Pancreas (tissue), 10 donors: ENCODE results near the gene ACSM2A. TPM values are rescaled to one million over a fixed set of nuclear protein-coding genes. Genes with fewer than 3 reads are reported as not detected.
A peak's percentile ranks its signal among the peaks of the same experiment; 100 is the strongest.
"Not testable (repeated sequence)": the region's sequence is repeated elsewhere in the genome, so short reads cannot be mapped to it uniquely, and the experiment has no call there.

ENCODE experiments used
- ATAC-seq, 4 donors: fragments of 200-7000 bp; cut with Tn5 transposase; one replicate each; pipeline versions ENCODE4 v1.8.0 to v1.9.1; 2020; ENCODE audit warnings: mild to moderate bottlenecking in 4 of 4, moderate library complexity in 4 of 4
- DNase-seq, 6 donors: peaks; one replicate each; pipeline ENCODE4 v3.0.0-alpha.2; 2020
- FAIRE-seq: peaks from 2 replicates; lab custom pipeline; 2012; peaks lifted over from hg19 to GRCh38; lab: Jason Lieb, UNC
- H3K27ac ChIP-seq, 4 donors: fragments of 200-600 bp; sonication (generic); 1 replicate in 3 of 4; 2 replicates in 1 of 4; pipeline versions ENCODE4 v1.5.0 to v1.8.0; 2020
- H3K27me3 ChIP-seq, 4 donors: fragments of 200-600 bp; one replicate each; pipeline ENCODE4 v1.8.0; 2021
- H3K36me3 ChIP-seq, 3 donors: fragments of 200-600 bp; sonication (generic) in 1 of 3; one replicate each; pipeline versions ENCODE4 v1.5.0 to v1.8.0; 2020 to 2021
- H3K4me1 ChIP-seq, 3 donors: fragments of 200-600 bp; one replicate each; pipeline ENCODE4 v1.8.0; 2021
- H3K4me3 ChIP-seq, 4 donors: fragments of 200-600 bp; sonication (generic) in 2 of 4; one replicate each; pipeline versions ENCODE4 v1.5.0 to v1.8.0; 2020 to 2021
- H3K9me3 ChIP-seq, 4 donors: fragments of 200-600 bp; one replicate each; pipeline ENCODE4 v1.8.0; 2021
- WGBS, 2 donors: extraction: QIAGEN DNeasy Blood & Tissue Kit; methylation state at CpG; one replicate each; pipeline ENCODE4 v1.1.7; 2013; 5-methylcytosine and 5-hydroxymethylcytosine counted together
- intact Hi-C, 3 donors: fragments of 100-400 bp; cut with DNase I; formaldehyde crosslinking; loops; one replicate each; pipeline versions ENCODE4 v1.11.1 to v1.14.2; 2022
- polyA plus RNA-seq, 2 donors: library from polyadenylated mRNA; stranded (reverse); fragments of 200-250 nt; gene quantifications; one replicate each; pipeline ENCODE4 v1.2.3, GENCODE V29; 2013
- total RNA-seq, 6 donors: library from RNA; stranded (reverse); fragmentation: NEBNext Ultra II Directional in 4 of 6; extraction: Animal tissue kit (Norgen Biotek cat#: 25700) in 4 of 6; gene quantifications; one replicate each; pipeline versions ENCODE4 v1.2.1 to v1.2.4, GENCODE V29; 2021 to 2023
- TF ChIP-seq, protein P1 (sequence below), 4 donors: fragments of 200-600 bp; sonication (generic) in 3 of 4; IDR thresholded peaks; one replicate each; pipeline versions ENCODE4 v1.5.0 to v1.8.0; 2021; ENCODE audit warnings: antibody characterized with exemption in 4 of 4
- donor health status: healthy with polysubstance abuse.
- donor health status: DM: no; HTN: no; CAD: no; lungs with moderate emphysema.
- donor health status: DM: no; HTN: no; CAD: no.
- donor health status: control.
- donor health status: control.
- donor health status: Bipolar disorder and iron deficiency.
- donor health status: DM: yes; HTN: yes; CAD: no.
- donor health status: DM: no; HTN: no; CAD: no.
- donor health status: DM: no; HTN: no; CAD: no.
- donor health status: DM: yes; HTN: yes; CAD: no.

Gene ACSM2A
- total and polyA plus RNA-seq, 8 donors = 0.28 to 0.56 TPM; not detected in 6

DNA sequence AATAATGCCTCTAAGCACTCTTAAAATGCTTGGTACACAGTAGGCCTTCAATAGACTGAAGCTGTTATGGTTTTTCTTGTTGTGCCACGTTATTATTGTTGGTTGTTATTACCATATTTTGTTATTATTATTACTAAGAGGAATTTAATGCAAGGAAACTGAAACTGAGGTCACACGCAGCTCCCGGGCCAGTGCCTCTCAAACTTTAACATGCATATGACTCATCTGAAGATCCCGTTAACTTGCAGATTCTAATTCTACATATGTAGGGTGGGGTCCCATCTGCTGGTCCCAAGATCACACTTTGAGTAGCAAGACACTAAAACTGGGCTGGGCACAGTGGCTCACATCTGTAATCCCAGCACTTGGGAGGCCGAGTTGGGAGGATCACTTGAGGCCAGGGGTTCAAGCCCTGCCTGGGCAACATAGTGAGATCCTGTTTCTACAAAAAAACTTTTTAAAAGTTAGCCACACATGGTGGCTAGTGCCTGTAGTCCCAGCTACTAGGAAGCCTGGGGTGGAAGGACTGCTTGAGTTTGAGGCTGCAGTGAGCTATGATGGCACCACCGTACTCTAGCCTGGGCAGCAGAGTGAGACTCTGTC is 41.1 kb upstream of the ACSM2A start:
- Histone ChIP-seq H3K27me3 (no peaks in the 10 kb centered on the region), H3K4me1 (no peaks in the 10 kb centered on the region), H3K4me3 (no peak overlapping the region), H3K27ac (no peak overlapping the region), H3K9me3 (no peaks in the 10 kb centered on the region), H3K36me3 (no peaks in the 10 kb centered on the region)
- FAIRE-seq = no peak
- 84 to 90% methylated on average over 6 of the region's 6 CpGs for WGBS, 2 donors
- peak in 1 of 4 donors; percentile 34 for ATAC-seq
- intact Hi-C loops = no loop called here
- no peak for DNase-seq
- TF ChIP-seq, protein P1, sequence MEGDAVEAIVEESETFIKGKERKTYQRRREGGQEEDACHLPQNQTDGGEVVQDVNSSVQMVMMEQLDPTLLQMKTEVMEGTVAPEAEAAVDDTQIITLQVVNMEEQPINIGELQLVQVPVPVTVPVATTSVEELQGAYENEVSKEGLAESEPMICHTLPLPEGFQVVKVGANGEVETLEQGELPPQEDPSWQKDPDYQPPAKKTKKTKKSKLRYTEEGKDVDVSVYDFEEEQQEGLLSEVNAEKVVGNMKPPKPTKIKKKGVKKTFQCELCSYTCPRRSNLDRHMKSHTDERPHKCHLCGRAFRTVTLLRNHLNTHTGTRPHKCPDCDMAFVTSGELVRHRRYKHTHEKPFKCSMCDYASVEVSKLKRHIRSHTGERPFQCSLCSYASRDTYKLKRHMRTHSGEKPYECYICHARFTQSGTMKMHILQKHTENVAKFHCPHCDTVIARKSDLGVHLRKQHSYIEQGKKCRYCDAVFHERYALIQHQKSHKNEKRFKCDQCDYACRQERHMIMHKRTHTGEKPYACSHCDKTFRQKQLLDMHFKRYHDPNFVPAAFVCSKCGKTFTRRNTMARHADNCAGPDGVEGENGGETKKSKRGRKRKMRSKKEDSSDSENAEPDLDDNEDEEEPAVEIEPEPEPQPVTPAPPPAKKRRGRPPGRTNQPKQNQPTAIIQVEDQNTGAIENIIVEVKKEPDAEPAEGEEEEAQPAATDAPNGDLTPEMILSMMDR (IDR thresholded peaks at IDR 0.05) = no peak

DNA sequence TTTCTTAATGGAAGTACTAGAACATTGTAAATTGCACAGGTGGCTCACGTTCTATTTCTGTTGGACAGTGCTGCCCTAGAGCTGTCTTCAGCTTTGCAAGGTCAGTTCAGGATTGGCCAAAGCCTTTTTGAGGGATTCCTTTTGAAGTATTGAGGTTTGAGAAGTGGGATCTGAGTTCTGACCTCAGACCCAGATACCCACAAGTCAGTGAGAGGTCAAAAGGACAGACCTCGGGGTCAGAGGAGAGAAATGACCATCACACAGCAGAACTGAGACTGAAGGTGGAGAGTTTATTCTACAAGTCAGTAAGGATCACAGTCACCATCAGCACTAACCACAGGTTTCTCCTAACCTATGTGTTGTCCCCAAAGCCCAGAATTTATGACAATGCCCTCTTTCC is 40.3 kb upstream of the ACSM2A start:
- FAIRE-seq = no peak
- Histone ChIP-seq H3K27me3 (no peaks in the 10 kb centered on the region), H3K4me3 (no peak overlapping the region), H3K9me3 (no peaks in the 10 kb centered on the region), H3K27ac (no peak overlapping the region), H3K4me1 (no peaks in the 10 kb centered on the region), H3K36me3 (no peaks in the 10 kb centered on the region)
- ATAC-seq = no peak
- WGBS, 2 donors = 86 to 89% methylated on average over 2 of the region's 2 CpGs
- DNase-seq = no peak
- intact Hi-C loops = no loop called here
- TF ChIP-seq, protein P1 (IDR thresholded peaks at IDR 0.05) = no peak

DNA sequence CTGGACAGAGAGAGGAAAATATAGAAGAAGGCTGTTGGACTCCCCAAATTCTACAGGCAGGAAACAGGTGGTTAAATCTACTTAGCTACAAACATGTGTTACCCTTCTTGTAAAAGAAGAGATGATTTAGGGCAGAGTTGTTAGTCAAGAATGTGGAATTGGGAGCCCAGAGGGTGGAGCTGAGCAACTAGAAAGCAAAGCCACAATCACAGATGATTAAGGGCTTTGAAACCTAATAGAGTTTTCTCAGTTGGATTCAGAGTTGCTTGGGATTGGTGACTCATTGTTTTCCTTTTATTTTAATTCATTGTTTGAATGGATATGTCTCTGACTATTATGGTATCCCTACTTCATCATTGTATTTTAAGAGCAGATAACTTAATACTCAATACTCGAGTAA is 35.8 kb upstream of the ACSM2A start:
- FAIRE-seq (no peak), DNase-seq (no peak), ATAC-seq (no peak)
- 58 to 66% methylated on average over 1 of the region's 1 CpG for WGBS, 2 donors
- H3K9me3 ChIP-seq = no peaks in the 10 kb centered on the region
- TF ChIP-seq, protein P1 (IDR thresholded peaks at IDR 0.05) = no peak
- H3K4me3 ChIP-seq = no peak overlapping the region
- intact Hi-C loops = no loop called here
- H3K27ac ChIP-seq = no peak overlapping the region
- no peaks in the 10 kb centered on the region for H3K27me3 ChIP-seq
- H3K4me1 ChIP-seq = no peaks in the 10 kb centered on the region
- H3K36me3 ChIP-seq = no peaks in the 10 kb centered on the region

DNA sequence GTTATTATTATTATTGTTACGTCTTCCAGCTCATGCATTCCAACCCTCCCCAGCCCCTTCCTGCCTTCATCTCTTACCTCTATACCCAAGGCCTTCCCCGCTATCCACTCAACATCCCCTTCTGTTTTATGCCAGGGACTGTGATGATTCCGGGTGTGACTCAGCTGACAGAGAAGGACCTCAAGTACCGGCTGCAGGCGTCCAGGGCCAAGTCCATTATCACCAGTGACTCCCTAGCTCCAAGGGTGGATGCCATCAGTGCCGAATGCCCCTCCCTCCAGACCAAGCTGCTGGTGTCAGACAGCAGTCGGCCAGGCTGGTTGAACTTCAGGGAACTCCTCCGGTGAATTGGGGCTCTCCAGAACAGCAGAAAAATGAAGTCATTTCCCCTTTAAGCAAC is 32.2 kb upstream of the ACSM2A start:
- ATAC-seq, H3K27me3 ChIP-seq, H3K9me3 ChIP-seq, intact Hi-C loops, H3K36me3 ChIP-seq, H3K4me3 ChIP-seq, H3K27ac ChIP-seq, DNase-seq, FAIRE-seq, H3K4me1 ChIP-seq: not testable (repeated sequence)
- WGBS, 2 donors = 81 to 83% methylated on average over 8 of the region's 8 CpGs

DNA sequence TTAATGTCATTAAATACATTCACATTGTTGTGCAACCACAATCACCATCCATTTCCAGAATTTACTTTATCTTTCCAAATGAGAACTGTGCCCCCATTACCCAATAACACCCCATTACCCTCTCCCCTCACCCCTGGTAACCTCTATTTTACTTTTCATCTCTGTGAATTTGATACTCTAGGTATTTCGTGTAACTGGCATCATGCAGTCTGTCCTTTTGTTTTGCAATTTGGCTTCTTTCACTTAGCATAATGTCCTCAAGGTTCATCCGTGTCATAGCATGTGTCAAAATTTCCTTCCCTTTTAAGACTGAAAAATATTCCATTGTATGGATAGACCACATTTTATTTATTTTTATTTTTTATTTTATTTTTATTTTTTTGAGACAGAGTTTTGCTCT is 29.6 kb upstream of the ACSM2A start:
- H3K9me3 ChIP-seq, H3K36me3 ChIP-seq, DNase-seq, H3K4me3 ChIP-seq, H3K27ac ChIP-seq, H3K27me3 ChIP-seq, H3K4me1 ChIP-seq, ATAC-seq, intact Hi-C loops, FAIRE-seq: not testable (repeated sequence)
- 77 to 80% methylated on average over 2 of the region's 2 CpGs for WGBS, 2 donors

DNA sequence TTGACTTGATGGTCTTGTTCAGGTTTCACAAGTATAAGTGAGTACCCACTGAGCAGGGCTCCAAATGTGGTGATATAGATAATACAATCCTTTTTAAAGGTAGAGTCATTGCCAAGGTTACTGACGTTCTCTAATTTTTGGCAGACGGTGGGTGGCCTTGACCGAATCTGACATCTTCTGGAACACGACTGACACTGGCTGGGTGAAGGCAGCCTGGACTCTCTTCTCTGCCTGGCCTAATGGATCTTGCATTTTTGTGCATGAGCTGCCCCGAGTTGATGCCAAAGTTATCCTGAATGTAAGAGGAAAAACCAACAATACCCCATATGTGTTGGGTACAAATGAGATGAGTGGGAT is 27.6 kb upstream of the ACSM2A start:
- H3K36me3 ChIP-seq, DNase-seq, ATAC-seq, H3K27ac ChIP-seq, H3K4me1 ChIP-seq, FAIRE-seq, H3K9me3 ChIP-seq, H3K27me3 ChIP-seq, intact Hi-C loops, H3K4me3 ChIP-seq: not testable (repeated sequence)
- WGBS, 2 donors = 45 to 47% methylated on average over 5 of the region's 5 CpGs
